Stimulated activated CD4-positive, alpha-beta T cell treated with anti-CD3 and anti-CD28 coated beads, Interleukin-12 subunit alpha, Interleukin-12 subunit beta, amount 100 ng/mL, for 48 hours (primary cell): ENCODE measurements around the gene CD8B2.
"Not testable (repeated sequence)": the region's sequence is repeated elsewhere in the genome, so short reads cannot be mapped to it uniquely, and the experiment has no call there.

ENCODE experiments used
- DNase-seq, 3 donors: peaks; one replicate each; pipeline ENCODE4 v3.0.0-alpha.2; 2020; ENCODE audit warnings: low read depth in 2 of 3, low spot score in 1 of 3

The CD8B2 gene

GRCh38 chr2:106511934-106512333 lies 24.8 kb downstream of the CD8B2 start:
- not testable (repeated sequence) for DNase-seq

- DNase-seq: not testable (repeated sequence)
These were observed 26.2 kb downstream of the CD8B2 start for GRCh38 chr2:106513391-106513790.

- DNase-seq: peak in 1 of 3 donors; percentile 8
These were observed 27.7 kb downstream of the CD8B2 start for GRCh38 chr2:106514827-106515226.

- DNase-seq: no peak
These were observed 29.3 kb downstream of the CD8B2 start for GRCh38 chr2:106516436-106516835.

- no peak for DNase-seq
These were observed 29.7 kb downstream of the CD8B2 start for GRCh38 chr2:106516864-106517263.

GRCh38 chr2:106517329-106517728 lies 30.2 kb downstream of the CD8B2 start:
- DNase-seq: no peak

- no peak for DNase-seq
These were observed 32.6 kb downstream of the CD8B2 start for GRCh38 chr2:106519767-106520166.

GRCh38 chr2:106521016-106521415 lies 33.9 kb downstream of the CD8B2 start:
- DNase-seq: no peak

- DNase-seq: no peak
These were observed 37.0 kb downstream of the CD8B2 start for GRCh38 chr2:106523976-106524665.

GRCh38 chr2:106530866-106531265 lies 43.7 kb downstream of the CD8B2 start:
- DNase-seq: no peak

GRCh38 chr2:106531676-106532214 lies 44.6 kb downstream of the CD8B2 start:
- no peak for DNase-seq

GRCh38 chr2:106532236-106532635 lies 45.1 kb downstream of the CD8B2 start:
- DNase-seq: no peak

GRCh38 chr2:106534471-106534870 lies 47.3 kb downstream of the CD8B2 start:
- DNase-seq: no peak

- no peak for DNase-seq
These were observed 49.3 kb downstream of the CD8B2 start for GRCh38 chr2:106536490-106536889.

- DNase-seq: no peak
These were observed 49.9 kb downstream of the CD8B2 start for GRCh38 chr2:106537047-106537446.

- no peak for DNase-seq
These were observed 50.6 kb downstream of the CD8B2 start for GRCh38 chr2:106537791-106538191.

GRCh38 chr2:106540886-106541285 lies 53.7 kb downstream of the CD8B2 start:
- DNase-seq: no peak

GRCh38 chr2:106541333-106541732 lies 54.2 kb downstream of the CD8B2 start:
- DNase-seq: no peak

- peak; percentile 55 to 85 (median 57) for DNase-seq
These were observed 55.7 kb downstream of the CD8B2 start for GRCh38 chr2:106542746-106543359.

- DNase-seq: no peak
These were observed 57.8 kb downstream of the CD8B2 start for GRCh38 chr2:106545007-106545406.

GRCh38 chr2:106546391-106546990 lies 59.3 kb downstream of the CD8B2 start:
- no peak for DNase-seq
